Measurements from ENCODE around the gene POLR2E. TPM values are rescaled to one million over a fixed set of nuclear protein-coding genes. Genes with fewer than 3 reads are reported as not detected.

POLR2E gene
- total RNA-seq, 8 experiments from 2014 or later, result 73.0 to 233 (median 103) TPM

- Histone ChIP-seq H3K4me3 (peak overlapping the region; percentile 63 to 95 (median 85)), H3K4me1 (replicated peaks in 1 of 2) (peaks cover 7 to 9% of the 10 kb centered on the region in 2 donors), H3K27ac (no peak overlapping the region)
- WGBS, 10 experiments, result 36 to 58% (median 47%) methylated on average over 2 to 8 of the region's 32 CpGs; no CpG with 5 or more reads in 5 of the 10 experiments
- ATAC-seq (replicated peaks in 6 of 8), result peak in 2 of 8 experiments; percentile 2 to 3
- in situ Hi-C loops (cut with MboI; ENCODE audit: low pct_unique_long_range_greater_than_20kb in 2 of 9, low sequenced_read_pairs in 9 of 9, unreplicated experiment in 9 of 9), result no loop called here
These were observed 1.2 kb downstream of the POLR2E start for GRCh38 chr19:1093811-1094553.

GRCh38 chr19:1093330-1093729 lies 1.8 kb downstream of the POLR2E start:
- ATAC-seq (replicated peaks in 6 of 8), result no peak
- in situ Hi-C loops (cut with MboI; ENCODE audit: low pct_unique_long_range_greater_than_20kb in 2 of 9, low sequenced_read_pairs in 9 of 9, unreplicated experiment in 9 of 9), result no loop called here
- Histone ChIP-seq H3K4me1 (replicated peaks in 1 of 2) (peaks cover 7 to 9% of the 10 kb centered on the region in 2 donors), H3K4me3 (peak overlapping the region in 1 of 5 donors; percentile 95), H3K27ac (no peak overlapping the region)
- WGBS, 10 experiments, result 87 to 100% (median 100%) methylated on average over 2 to 5 of the region's 15 CpGs; no CpG with 5 or more reads in 7 of the 10 experiments

- in situ Hi-C loops (cut with MboI; ENCODE audit: low pct_unique_long_range_greater_than_20kb in 2 of 9, low sequenced_read_pairs in 9 of 9, unreplicated experiment in 9 of 9), result no loop called here
These were observed 3.5 kb downstream of the POLR2E start for GRCh38 chr19:1091544-1092175.

GRCh38 chr19:1090731-1091543 lies 4.2 kb downstream of the POLR2E start:
- no peak overlapping the region for H3K4me3 ChIP-seq
- no peak overlapping the region for H3K27ac ChIP-seq
- WGBS, 10 experiments, result 88 to 100% (median 98%) methylated on average over 1 to 19 of the region's 38 CpGs; no CpG with 5 or more reads in 6 of the 10 experiments
- in situ Hi-C loops (cut with MboI; ENCODE audit: low pct_unique_long_range_greater_than_20kb in 2 of 9, low sequenced_read_pairs in 9 of 9, unreplicated experiment in 9 of 9), result no loop called here
- peaks cover 7 to 9% of the 10 kb centered on the region in 2 donors for H3K4me1 ChIP-seq (replicated peaks in 1 of 2)
- no peak for ATAC-seq (replicated peaks in 6 of 8)

More at GRCh38 chr19:1091544-1092175, 3.5 kb downstream of the POLR2E start:
- H3K4me3 ChIP-seq, result no peak overlapping the region
- 100% methylated on average over 1 to 5 of the region's 27 CpGs; no CpG with 5 or more reads in 7 of the 10 experiments for WGBS, 10 experiments
- H3K27ac ChIP-seq, result no peak overlapping the region
- no peak for ATAC-seq (replicated peaks in 6 of 8)
- H3K4me1 ChIP-seq (replicated peaks in 1 of 2), result peaks cover 7 to 9% of the 10 kb centered on the region in 2 donors

- Histone ChIP-seq H3K4me3 (no peak overlapping the region), H3K27ac (no peak overlapping the region), H3K4me1 (replicated peaks in 1 of 2) (peaks cover 7 to 9% of the 10 kb centered on the region in 2 donors)
- WGBS, 10 experiments, result no CpG with 5 or more reads among the region's 22 CpGs
- in situ Hi-C loops (cut with MboI; ENCODE audit: low pct_unique_long_range_greater_than_20kb in 2 of 9, low sequenced_read_pairs in 9 of 9, unreplicated experiment in 9 of 9), result no loop called here
- ATAC-seq (replicated peaks in 6 of 8), result no peak
These were observed 5.3 kb downstream of the POLR2E start for GRCh38 chr19:1089891-1090290.

- ATAC-seq (replicated peaks in 6 of 8), result no peak
- Histone ChIP-seq H3K4me3 (no peak overlapping the region), H3K27ac (no peak overlapping the region), H3K4me1 (replicated peaks in 1 of 2) (peaks cover 7 to 8% of the 10 kb centered on the region in 2 donors)
- no CpG with 5 or more reads among the region's 32 CpGs for WGBS, 10 experiments
- in situ Hi-C loops (cut with MboI; ENCODE audit: low pct_unique_long_range_greater_than_20kb in 2 of 9, low sequenced_read_pairs in 9 of 9, unreplicated experiment in 9 of 9), result no loop called here
These were observed 5.9 kb downstream of the POLR2E start for GRCh38 chr19:1089126-1089771.

GRCh38 chr19:1088416-1089010 lies 6.7 kb downstream of the POLR2E start:
- no peak overlapping the region for H3K4me3 ChIP-seq
- ATAC-seq (replicated peaks in 6 of 8), result peak in 2 of 8 experiments; percentile 5 to 14
- 67% methylated on average over 1 of the region's 27 CpGs; no CpG with 5 or more reads in 9 of the 10 experiments for WGBS, 10 experiments
- in situ Hi-C loops (cut with MboI; ENCODE audit: low pct_unique_long_range_greater_than_20kb in 2 of 9, low sequenced_read_pairs in 9 of 9, unreplicated experiment in 9 of 9), result no loop called here
- peaks cover under 1 to 1% of the 10 kb centered on the region in 2 donors for H3K4me1 ChIP-seq (replicated peaks in 1 of 2)
- H3K27ac ChIP-seq, result no peak overlapping the region

- Histone ChIP-seq H3K27ac (no peak overlapping the region), H3K4me1 (replicated peaks in 1 of 2) (peaks cover 0 to 2% of the 10 kb centered on the region in 2 donors), H3K4me3 (no peak overlapping the region)
- WGBS, 10 experiments, result 40 to 100% (median 88%) methylated on average over 3 to 10 of the region's 27 CpGs; no CpG with 5 or more reads in 3 of the 10 experiments
- ATAC-seq (replicated peaks in 6 of 8), result no peak
- in situ Hi-C loops (cut with MboI; ENCODE audit: low pct_unique_long_range_greater_than_20kb in 2 of 9, low sequenced_read_pairs in 9 of 9, unreplicated experiment in 9 of 9), result no loop called here
These were observed 7.3 kb downstream of the POLR2E start for GRCh38 chr19:1087813-1088415.

GRCh38 chr19:1086613-1087012 lies 8.6 kb downstream of the POLR2E start:
- ATAC-seq (replicated peaks in 6 of 8), result no peak
- 76 to 86% (median 80%) methylated on average over 1 to 9 of the region's 21 CpGs; no CpG with 5 or more reads in 7 of the 10 experiments for WGBS, 10 experiments
- Histone ChIP-seq H3K27ac (no peak overlapping the region), H3K4me1 (replicated peaks in 1 of 2) (peaks cover 0 to 11% of the 10 kb centered on the region in 2 donors), H3K4me3 (no peak overlapping the region)
- in situ Hi-C loops (cut with MboI; ENCODE audit: low pct_unique_long_range_greater_than_20kb in 2 of 9, low sequenced_read_pairs in 9 of 9, unreplicated experiment in 9 of 9), result no loop called here

GRCh38 chr19:1085676-1086442 lies 9.3 kb downstream of the POLR2E start:
- WGBS, 10 experiments, result 0 to 86% (median 40%) methylated on average over 1 to 6 of the region's 38 CpGs; no CpG with 5 or more reads in 7 of the 10 experiments
- H3K27ac ChIP-seq, result no peak overlapping the region
- ATAC-seq (replicated peaks in 6 of 8), result peak in 1 of 8 experiments; percentile 5
- in situ Hi-C loops (cut with MboI; ENCODE audit: low pct_unique_long_range_greater_than_20kb in 2 of 9, low sequenced_read_pairs in 9 of 9, unreplicated experiment in 9 of 9), result no loop called here
- peaks cover 0 to 12% of the 10 kb centered on the region in 2 donors for H3K4me1 ChIP-seq (replicated peaks in 1 of 2)
- H3K4me3 ChIP-seq, result no peak overlapping the region

GRCh38 chr19:1085053-1085658 lies 10.0 kb downstream of the POLR2E start:
- H3K27ac ChIP-seq, result no peak overlapping the region
- no peak overlapping the region for H3K4me3 ChIP-seq
- peak in 1 of 8 experiments; percentile 7 for ATAC-seq (replicated peaks in 6 of 8)
- 60 to 100% (median 86%) methylated on average over 1 to 3 of the region's 8 CpGs; no CpG with 5 or more reads in 2 of the 10 experiments for WGBS, 10 experiments
- in situ Hi-C loops (cut with MboI; ENCODE audit: low pct_unique_long_range_greater_than_20kb in 2 of 9, low sequenced_read_pairs in 9 of 9, unreplicated experiment in 9 of 9), result no loop called here
- H3K4me1 ChIP-seq (replicated peaks in 1 of 2), result peaks cover 0 to 12% of the 10 kb centered on the region in 2 donors

Data from motor neuron (in vitro differentiated cells).